A673 (cell line): ENCODE data around the gene CEMIP.

Experiments
- CTCF ChIP-seq: fragments of 300-800, 200-600 bp; sonication (generic); conservative IDR thresholded peaks from 2 replicates; pipeline ENCODE4 v1.5.1; 2017; ENCODE audit warnings: low read depth, mild to moderate bottlenecking, antibody characterized with exemption, low read length, moderate library complexity, mixed read lengths
- EZH2 ChIP-seq: fragments of 200-600 bp; sonication (generic); IDR thresholded peaks from 2 replicates; pipeline ENCODE4 v1.6.1; 2017; ENCODE audit warnings: borderline replicate concordance, low read depth, mild to moderate bottlenecking, mixed read lengths, antibody characterized with exemption, low read length; ENCODE audit not compliant: poor library complexity, severe bottlenecking

GRCh38 chr15:80790236-80790635, 11.1 kb downstream of the CEMIP start:
- TF ChIP-seq CTCF: no peak
- TF ChIP-seq EZH2: no peak
